WTC11 (cell line): ENCODE results near the gene HSPH1.

Source experiments
- JAZF1 ChIP-seq: fragments of 250-450 bp; sonication (Bioruptor Pico); IDR thresholded peaks from 2 replicates; pipeline ENCODE4 v1.9.0; 2021; ENCODE audit warnings: moderate library complexity, mild to moderate bottlenecking, inconsistent platforms
- NR2C2 ChIP-seq: sonication (generic); formaldehyde crosslinking; IDR thresholded peaks from 2 replicates; pipeline ENCODE4 v1.8.0; 2022; ENCODE audit warnings: mild to moderate bottlenecking, missing genetic modification reagents
- TF ChIP-seq, protein P1 (sequence below): sonication (generic); formaldehyde crosslinking; IDR thresholded peaks from 2 replicates; pipeline ENCODE4 v1.8.0; 2022; ENCODE audit warnings: mild to moderate bottlenecking, missing genetic modification reagents
- TF ChIP-seq, protein P2 (sequence below): sonication (generic); formaldehyde crosslinking; IDR thresholded peaks from 2 replicates; pipeline ENCODE4 v1.8.0; 2022; ENCODE audit warnings: mild to moderate bottlenecking, missing genetic modification reagents
- TF ChIP-seq, protein P3 (sequence below): fragments of 200-600 bp; IDR thresholded peaks from 2 replicates; pipeline ENCODE4 v1.8.0; 2022; ENCODE audit warnings: antibody characterized with exemption

DNA sequence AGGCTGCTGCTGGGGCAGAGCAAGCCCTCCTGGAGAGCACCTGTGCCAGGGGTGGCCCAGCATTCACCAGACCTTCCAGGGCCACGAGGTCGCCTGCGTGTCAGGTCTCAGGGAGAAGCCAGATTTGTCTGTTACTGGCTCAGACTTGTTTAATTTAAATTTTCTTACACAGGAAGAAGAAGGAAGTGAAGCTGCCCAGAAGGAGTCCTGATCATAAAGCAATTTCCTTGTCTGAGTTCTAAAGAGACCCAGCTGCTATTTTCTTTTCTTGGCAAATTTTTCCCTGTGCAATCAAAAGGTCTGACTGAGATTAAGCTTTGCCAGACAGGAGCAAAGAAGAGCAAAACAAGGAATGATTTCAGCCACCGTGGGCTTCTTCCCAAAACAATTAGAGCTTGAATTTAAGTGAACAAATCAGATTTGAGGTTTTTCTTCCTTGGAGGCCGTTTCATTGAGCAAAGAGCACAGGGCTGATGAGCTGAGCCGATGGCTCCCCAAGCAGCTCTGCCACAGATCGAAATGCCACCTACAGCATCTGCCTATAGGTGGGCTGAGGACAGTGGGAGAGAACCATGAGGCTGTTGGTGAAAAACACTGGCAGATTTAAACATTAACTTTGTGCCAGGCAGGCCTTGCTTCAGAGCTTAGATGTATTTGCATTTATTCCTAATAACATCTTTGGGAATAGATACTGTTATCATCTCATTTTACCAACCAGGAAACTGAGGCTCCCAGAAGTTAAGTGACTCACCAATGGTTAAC is 40.1 kb downstream of the HSPH1 start:
- TF ChIP-seq, protein P1, sequence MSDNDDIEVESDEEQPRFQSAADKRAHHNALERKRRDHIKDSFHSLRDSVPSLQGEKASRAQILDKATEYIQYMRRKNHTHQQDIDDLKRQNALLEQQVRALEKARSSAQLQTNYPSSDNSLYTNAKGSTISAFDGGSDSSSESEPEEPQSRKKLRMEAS = no peak
- TF ChIP-seq, protein P2, sequence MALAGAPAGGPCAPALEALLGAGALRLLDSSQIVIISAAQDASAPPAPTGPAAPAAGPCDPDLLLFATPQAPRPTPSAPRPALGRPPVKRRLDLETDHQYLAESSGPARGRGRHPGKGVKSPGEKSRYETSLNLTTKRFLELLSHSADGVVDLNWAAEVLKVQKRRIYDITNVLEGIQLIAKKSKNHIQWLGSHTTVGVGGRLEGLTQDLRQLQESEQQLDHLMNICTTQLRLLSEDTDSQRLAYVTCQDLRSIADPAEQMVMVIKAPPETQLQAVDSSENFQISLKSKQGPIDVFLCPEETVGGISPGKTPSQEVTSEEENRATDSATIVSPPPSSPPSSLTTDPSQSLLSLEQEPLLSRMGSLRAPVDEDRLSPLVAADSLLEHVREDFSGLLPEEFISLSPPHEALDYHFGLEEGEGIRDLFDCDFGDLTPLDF = no peak
- TF ChIP-seq, protein P3, sequence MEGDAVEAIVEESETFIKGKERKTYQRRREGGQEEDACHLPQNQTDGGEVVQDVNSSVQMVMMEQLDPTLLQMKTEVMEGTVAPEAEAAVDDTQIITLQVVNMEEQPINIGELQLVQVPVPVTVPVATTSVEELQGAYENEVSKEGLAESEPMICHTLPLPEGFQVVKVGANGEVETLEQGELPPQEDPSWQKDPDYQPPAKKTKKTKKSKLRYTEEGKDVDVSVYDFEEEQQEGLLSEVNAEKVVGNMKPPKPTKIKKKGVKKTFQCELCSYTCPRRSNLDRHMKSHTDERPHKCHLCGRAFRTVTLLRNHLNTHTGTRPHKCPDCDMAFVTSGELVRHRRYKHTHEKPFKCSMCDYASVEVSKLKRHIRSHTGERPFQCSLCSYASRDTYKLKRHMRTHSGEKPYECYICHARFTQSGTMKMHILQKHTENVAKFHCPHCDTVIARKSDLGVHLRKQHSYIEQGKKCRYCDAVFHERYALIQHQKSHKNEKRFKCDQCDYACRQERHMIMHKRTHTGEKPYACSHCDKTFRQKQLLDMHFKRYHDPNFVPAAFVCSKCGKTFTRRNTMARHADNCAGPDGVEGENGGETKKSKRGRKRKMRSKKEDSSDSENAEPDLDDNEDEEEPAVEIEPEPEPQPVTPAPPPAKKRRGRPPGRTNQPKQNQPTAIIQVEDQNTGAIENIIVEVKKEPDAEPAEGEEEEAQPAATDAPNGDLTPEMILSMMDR = no peak
- no peak for TF ChIP-seq NR2C2
- no peak for TF ChIP-seq JAZF1
